ENCODE data around the gene DCLK2.

The DCLK2 gene

GRCh38 chr4:150212485-150212884 lies 134.2 kb downstream of the DCLK2 start:
- DNase-seq = no peak

- DNase-seq = no peak
Observed at GRCh38 chr4:150212927-150213326, 134.7 kb downstream of the DCLK2 start.

- DNase-seq = no peak
Observed at GRCh38 chr4:150215601-150216000, 137.4 kb downstream of the DCLK2 start.

- DNase-seq = no peak
Observed at GRCh38 chr4:150216726-150217125, 138.5 kb downstream of the DCLK2 start.

GRCh38 chr4:150217192-150217591 lies 138.9 kb downstream of the DCLK2 start:
- peak; percentile 79 for DNase-seq

- peak; percentile 45 for DNase-seq
Observed at GRCh38 chr4:150217808-150218207, 139.6 kb downstream of the DCLK2 start.

- no peak for DNase-seq
Observed at GRCh38 chr4:150218447-150218846, 140.2 kb downstream of the DCLK2 start.

- no peak for DNase-seq
Observed at GRCh38 chr4:150219841-150220240, 141.6 kb downstream of the DCLK2 start.

- DNase-seq = no peak
Observed at GRCh38 chr4:150224896-150225591, 146.8 kb downstream of the DCLK2 start.

GRCh38 chr4:150229520-150229919 lies 151.3 kb downstream of the DCLK2 start:
- no peak for DNase-seq

- no peak for DNase-seq
Observed at GRCh38 chr4:150230561-150230960, 152.3 kb downstream of the DCLK2 start.

GRCh38 chr4:150231107-150231770 lies 153.0 kb downstream of the DCLK2 start:
- DNase-seq = no peak

- no peak for DNase-seq
Observed at GRCh38 chr4:150232029-150232428, 153.8 kb downstream of the DCLK2 start.

- no peak for DNase-seq
Observed at GRCh38 chr4:150234246-150234645, 156.0 kb downstream of the DCLK2 start.

- no peak for DNase-seq
Observed at GRCh38 chr4:150235317-150235716, 157.1 kb downstream of the DCLK2 start.

GRCh38 chr4:150235808-150236271 lies 157.6 kb downstream of the DCLK2 start:
- DNase-seq = no peak

- no peak for DNase-seq
Observed at GRCh38 chr4:150236626-150237025, 158.4 kb downstream of the DCLK2 start.

- no peak for DNase-seq
Observed at GRCh38 chr4:150237110-150237872, 159.0 kb downstream of the DCLK2 start.

- no peak for DNase-seq
Observed at GRCh38 chr4:150238591-150238990, 160.3 kb downstream of the DCLK2 start.

GRCh38 chr4:150240011-150240410 lies 161.8 kb downstream of the DCLK2 start:
- DNase-seq = no peak

GRCh38 chr4:150242820-150243458 lies 164.7 kb downstream of the DCLK2 start:
- DNase-seq = peak; percentile 8

- DNase-seq = no peak
Observed at GRCh38 chr4:150243932-150244331, 165.7 kb downstream of the DCLK2 start.

- peak; percentile 13 for DNase-seq
Observed at GRCh38 chr4:150244600-150244999, 166.4 kb downstream of the DCLK2 start.
